ENCODE data around the gene CFHR5.
"Not testable (repeated sequence)": the region's sequence is repeated elsewhere in the genome, so short reads cannot be mapped to it uniquely, and the experiment has no call there.

CFHR5 gene

DNA sequence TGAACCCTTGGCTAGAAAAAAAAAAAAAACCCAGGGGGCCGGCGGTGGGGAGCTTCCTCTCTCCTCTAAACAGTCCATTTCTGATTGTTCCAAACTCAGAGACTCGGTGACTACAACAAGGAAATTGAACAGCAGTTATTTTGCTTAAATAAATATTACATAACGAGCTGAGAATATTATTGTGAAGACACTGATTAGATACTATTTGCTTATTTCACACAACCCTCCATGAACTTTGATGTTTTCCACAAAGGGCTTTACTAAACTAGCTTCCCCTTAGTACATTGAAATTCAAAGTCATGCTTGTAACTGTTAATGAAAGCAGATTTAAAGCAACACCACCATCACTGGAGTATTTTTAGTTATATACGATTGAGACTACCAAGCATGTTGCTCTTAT, at the start of gene CFHR5:
Gene CFHR5 (plus strand): TSS at position 279 of the 400 bp plus-strand sequence. CDS start 109 bp downstream, at position 388.
- H3K4me3 ChIP-seq (ENCODE audit: low read depth, low read length) = no peak within 1 kb of the TSS
- TF ChIP-seq, protein P1, sequence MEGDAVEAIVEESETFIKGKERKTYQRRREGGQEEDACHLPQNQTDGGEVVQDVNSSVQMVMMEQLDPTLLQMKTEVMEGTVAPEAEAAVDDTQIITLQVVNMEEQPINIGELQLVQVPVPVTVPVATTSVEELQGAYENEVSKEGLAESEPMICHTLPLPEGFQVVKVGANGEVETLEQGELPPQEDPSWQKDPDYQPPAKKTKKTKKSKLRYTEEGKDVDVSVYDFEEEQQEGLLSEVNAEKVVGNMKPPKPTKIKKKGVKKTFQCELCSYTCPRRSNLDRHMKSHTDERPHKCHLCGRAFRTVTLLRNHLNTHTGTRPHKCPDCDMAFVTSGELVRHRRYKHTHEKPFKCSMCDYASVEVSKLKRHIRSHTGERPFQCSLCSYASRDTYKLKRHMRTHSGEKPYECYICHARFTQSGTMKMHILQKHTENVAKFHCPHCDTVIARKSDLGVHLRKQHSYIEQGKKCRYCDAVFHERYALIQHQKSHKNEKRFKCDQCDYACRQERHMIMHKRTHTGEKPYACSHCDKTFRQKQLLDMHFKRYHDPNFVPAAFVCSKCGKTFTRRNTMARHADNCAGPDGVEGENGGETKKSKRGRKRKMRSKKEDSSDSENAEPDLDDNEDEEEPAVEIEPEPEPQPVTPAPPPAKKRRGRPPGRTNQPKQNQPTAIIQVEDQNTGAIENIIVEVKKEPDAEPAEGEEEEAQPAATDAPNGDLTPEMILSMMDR (IDR thresholded peaks at IDR 0.05; ENCODE audit: borderline replicate concordance, insufficient read depth, low read depth, low read length) = no peak

DNA sequence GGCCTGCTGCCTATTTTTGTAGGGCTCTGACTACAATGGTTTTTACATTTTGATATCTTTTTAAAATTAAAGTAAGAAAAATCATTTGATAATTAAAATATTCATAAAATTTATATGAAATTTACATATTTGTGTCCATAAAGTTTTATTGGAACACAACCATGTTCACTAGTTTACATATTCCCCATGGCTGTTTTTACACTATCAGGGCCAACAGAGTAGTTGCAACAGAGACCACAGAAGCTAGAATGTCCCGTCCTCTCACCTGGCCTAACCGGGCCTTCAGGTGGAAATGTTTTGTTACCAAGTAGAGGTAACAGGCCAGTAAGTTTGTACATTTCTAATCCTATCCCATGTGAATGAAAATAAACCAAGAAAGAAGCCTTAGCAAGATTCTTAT, 44.5 kb upstream of the CFHR5 start:
- not testable (repeated sequence) for H3K4me3 ChIP-seq (ENCODE audit: low read depth, low read length)

DNA sequence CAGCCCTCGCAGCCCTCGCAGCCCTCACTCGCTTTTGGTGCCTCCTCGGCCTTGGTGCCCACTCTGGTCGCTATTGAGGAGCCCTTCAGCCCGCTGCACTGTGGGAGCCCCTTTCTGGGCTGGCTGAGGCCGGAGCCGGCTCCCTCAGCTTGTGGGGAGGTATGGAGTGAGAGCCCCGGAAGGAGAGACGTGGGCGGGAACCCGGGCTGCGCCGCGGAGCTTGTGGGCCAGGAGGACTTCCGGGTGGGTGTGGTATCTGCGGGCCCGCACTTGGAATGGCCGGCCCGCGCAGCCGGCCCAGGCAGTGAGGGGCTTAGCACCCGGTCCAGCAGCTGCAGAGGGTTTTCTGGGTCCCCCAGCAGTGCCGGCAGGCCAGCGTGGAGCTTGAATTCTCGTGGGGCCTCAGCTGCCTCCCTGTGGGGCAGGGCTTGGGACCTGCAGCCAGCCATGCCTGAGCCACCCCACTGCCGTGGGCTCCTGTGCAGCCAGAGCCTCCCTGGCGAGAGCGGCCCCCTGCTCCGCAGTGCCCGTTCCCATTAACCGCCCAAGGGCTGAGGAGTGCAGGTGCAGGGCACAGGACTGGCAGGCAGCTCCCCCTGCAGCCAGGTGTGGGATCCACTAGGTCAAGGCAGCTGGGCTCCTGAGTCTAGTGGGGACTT, 43.7 kb upstream of the CFHR5 start:
- H3K4me3 ChIP-seq (ENCODE audit: low read depth, low read length) = no peak overlapping the region

DNA sequence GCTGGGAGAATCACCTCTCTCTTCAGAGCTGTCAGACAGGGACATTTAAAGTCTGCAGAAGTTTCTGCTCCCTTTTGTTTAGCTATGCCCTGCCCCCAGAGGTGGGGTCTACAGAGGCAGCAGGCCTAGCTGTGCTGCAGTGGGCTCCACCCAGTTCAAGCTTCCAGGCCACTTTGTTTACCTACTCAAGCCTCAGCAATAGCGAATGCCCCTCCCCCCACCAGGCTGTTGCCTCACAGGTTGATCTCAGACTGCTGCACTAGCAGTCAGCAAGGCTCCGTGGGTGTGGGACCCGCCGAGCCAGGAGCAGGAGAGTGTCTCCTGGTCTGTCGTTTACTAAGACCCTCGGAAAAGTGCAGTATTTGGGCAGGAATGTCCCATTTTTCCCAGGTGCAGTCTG, 35.9 kb upstream of the CFHR5 start:
- not testable (repeated sequence) for H3K4me3 ChIP-seq (ENCODE audit: low read depth, low read length)

More for the DNA sequence above, 43.7 kb upstream of the CFHR5 start:
- TF ChIP-seq, protein P1 (IDR thresholded peaks at IDR 0.05; ENCODE audit: borderline replicate concordance, insufficient read depth, low read depth, low read length) = no peak

DNA sequence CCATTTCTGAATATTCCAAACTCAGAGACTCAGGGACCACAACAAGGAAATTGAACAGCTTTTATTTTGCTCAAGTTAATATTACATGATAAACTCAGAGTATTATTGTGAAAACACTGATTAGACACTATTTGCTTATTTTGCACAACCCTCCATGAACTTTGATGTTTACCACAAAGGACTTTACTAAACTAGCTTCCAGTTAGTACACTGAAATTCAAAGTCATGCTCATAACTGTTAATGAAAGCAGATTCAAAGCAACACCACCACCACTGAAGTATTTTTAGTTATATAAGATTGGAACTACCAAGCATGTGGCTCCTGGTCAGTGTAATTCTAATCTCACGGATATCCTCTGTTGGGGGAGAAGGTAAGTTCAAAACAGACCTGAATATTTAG, 33.8 kb upstream of the CFHR5 start, which contains the start of gene CFHR2:
Gene CFHR2 (plus strand): TSS at position 171 of the 400 bp plus-strand sequence. CDS start 143 bp downstream, at position 314.
- H3K4me3 ChIP-seq (ENCODE audit: low read depth, low read length) = not testable (repeated sequence)

DNA sequence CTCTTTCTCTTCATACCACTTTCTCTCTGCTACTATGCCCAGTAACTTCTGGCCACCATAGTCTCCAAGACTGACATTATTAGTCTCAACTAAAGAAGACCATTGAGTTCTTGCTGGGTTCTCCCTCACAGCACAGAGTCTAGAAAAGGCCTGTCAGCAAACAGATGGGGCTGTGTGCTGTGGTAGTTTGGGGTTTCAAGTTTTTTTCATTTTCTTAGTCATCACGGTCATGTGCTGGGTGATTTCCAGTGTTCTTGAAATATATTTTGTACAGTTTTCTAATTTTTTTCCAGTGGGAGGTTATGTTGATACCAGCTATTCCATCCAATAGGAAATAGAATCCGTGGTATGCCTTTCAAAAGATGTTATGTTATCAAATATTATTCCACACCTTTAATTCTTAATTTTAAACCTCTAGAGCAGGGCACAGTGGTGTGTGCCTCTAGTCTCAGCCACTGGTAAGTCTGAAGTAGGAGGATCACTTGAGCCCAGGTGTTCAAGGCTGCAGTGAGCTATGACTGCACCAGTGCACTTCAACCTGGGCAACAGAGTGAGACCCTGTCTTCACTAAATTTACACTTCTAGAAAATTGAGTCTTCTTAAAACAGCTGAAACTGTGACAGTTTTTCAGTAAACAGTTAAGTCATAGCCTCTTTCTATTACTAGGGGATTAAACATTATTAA, 25.5 kb upstream of the CFHR5 start:
- H3K4me3 ChIP-seq (ENCODE audit: low read depth, low read length) = no peak overlapping the region
- TF ChIP-seq, protein P1 (IDR thresholded peaks at IDR 0.05; ENCODE audit: borderline replicate concordance, insufficient read depth, low read depth, low read length) = no peak

DNA sequence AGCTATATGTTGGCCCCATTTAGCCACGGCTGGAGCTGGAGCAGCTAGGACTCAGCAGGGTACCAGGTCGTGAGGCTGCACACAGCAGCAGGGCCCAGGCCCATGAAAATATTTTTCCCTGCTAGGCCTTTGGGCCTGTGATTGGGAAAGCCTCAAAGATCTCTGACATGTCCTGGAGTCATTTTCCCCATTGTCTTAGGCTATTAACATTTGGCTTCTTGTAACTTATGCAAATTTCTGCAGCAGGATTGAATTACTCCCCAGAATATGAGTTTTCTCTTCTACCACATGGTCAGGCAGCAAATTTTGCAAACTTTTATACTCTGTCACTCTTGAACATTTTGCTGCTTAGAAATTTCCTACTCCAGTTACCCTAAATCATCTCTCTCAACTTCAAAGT, 22.6 kb upstream of the CFHR5 start:
- TF ChIP-seq, protein P1 (IDR thresholded peaks at IDR 0.05; ENCODE audit: borderline replicate concordance, insufficient read depth, low read depth, low read length) = no peak
- H3K4me3 ChIP-seq (ENCODE audit: low read depth, low read length) = no peak overlapping the region

DNA sequence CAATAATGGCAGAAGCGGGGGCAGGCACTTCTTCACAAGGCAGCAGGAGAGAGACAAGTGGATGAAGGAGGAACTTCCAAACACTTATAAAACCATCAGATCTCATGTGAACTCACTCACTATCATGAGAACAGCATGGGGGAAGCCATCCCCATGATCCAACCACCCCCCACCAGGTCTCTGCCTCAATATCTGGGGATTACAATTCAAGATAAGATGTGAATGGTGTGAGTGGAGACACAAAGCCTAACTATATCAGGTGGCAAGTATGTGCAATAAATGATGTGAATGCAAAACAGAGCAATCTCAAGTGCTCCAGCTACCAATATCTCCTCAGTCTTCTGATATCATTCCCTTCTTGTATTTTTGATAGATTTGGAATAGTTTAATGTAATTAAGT, 21.4 kb upstream of the CFHR5 start:
- TF ChIP-seq, protein P1 (IDR thresholded peaks at IDR 0.05; ENCODE audit: borderline replicate concordance, insufficient read depth, low read depth, low read length) = no peak
- H3K4me3 ChIP-seq (ENCODE audit: low read depth, low read length) = no peak overlapping the region
